ENCODE measurements around the gene CYP1B1. TPM values are rescaled to one million over a fixed set of nuclear protein-coding genes. Genes with fewer than 3 reads are reported as not detected.

CYP1B1 gene
- total and polyA plus RNA-seq, 10 donors: 17.7 to 121 (median 58.1) TPM

- peak overlapping the region in 6 of 8 donors; percentile 54 to 66 (median 56) for H3K27ac ChIP-seq
- H3K27me3 ChIP-seq (replicated peaks in 1 of 7): peaks cover 0 to 7% (median 0%) of the 10 kb centered on the region in 7 donors
- peaks cover 5 to 20% (median 16%) of the 10 kb centered on the region in 6 donors for H3K4me1 ChIP-seq
- WGBS, 5 donors: 79 to 82% (median 80%) methylated on average over 5 to 7 of the region's 7 CpGs
- no peak for TF ChIP-seq POLR2A (IDR thresholded peaks at IDR 0.05)
- TF ChIP-seq CTCF (IDR thresholded peaks at IDR 0.05 in 8 of 11, conservative IDR thresholded peaks at IDR 0.05 in 3 of 11): no peak
- no peaks in the 10 kb centered on the region for H3K36me3 ChIP-seq
- H3K9me3 ChIP-seq: peaks cover 0 to 13% (median 5%) of the 10 kb centered on the region in 8 donors
- H3K4me3 ChIP-seq: no peak overlapping the region
- no peak for DNase-seq
- intact Hi-C loops (cut with DNase I; ENCODE audit: low total_unique reads): no loop called here
These were observed 30.0 kb upstream of the CYP1B1 start for GRCh38 chr2:38105922-38106321.

GRCh38 chr2:38104598-38104997 is 28.6 kb upstream of the CYP1B1 start:
- 94 to 96% (median 95%) methylated on average over 3 of the region's 3 CpGs for WGBS, 5 donors
- DNase-seq: no peak
- Histone ChIP-seq H3K27me3 (replicated peaks in 1 of 7) (peaks cover 0 to 21% (median 0%) of the 10 kb centered on the region in 7 donors), H3K4me1 (peaks cover 7 to 22% (median 14%) of the 10 kb centered on the region in 6 donors), H3K9me3 (peaks cover 0 to 13% (median 5%) of the 10 kb centered on the region in 8 donors), H3K36me3 (no peaks in the 10 kb centered on the region), H3K4me3 (no peak overlapping the region), H3K27ac (no peak overlapping the region)
- no peak for TF ChIP-seq POLR2AphosphoS5 (IDR thresholded peaks at IDR 0.05)
- TF ChIP-seq CTCF (IDR thresholded peaks at IDR 0.05 in 8 of 11, conservative IDR thresholded peaks at IDR 0.05 in 3 of 11): no peak
- no peak for TF ChIP-seq POLR2A (IDR thresholded peaks at IDR 0.05)
- intact Hi-C loops (cut with DNase I; ENCODE audit: low total_unique reads): no loop called here

GRCh38 chr2:38100328-38100727 is 24.4 kb upstream of the CYP1B1 start:
- no peak for DNase-seq
- intact Hi-C loops (cut with DNase I; ENCODE audit: low total_unique reads): no loop called here
- Histone ChIP-seq H3K4me1 (peaks cover 16 to 44% (median 27%) of the 10 kb centered on the region in 6 donors), H3K27me3 (replicated peaks in 1 of 7) (peaks cover 0 to 63% (median 3%) of the 10 kb centered on the region in 7 donors), H3K4me3 (no peak overlapping the region), H3K36me3 (no peaks in the 10 kb centered on the region), H3K9me3 (peaks cover 0 to 13% (median 5%) of the 10 kb centered on the region in 8 donors), H3K27ac (no peak overlapping the region)
- TF ChIP-seq CTCF (IDR thresholded peaks at IDR 0.05 in 8 of 11, conservative IDR thresholded peaks at IDR 0.05 in 3 of 11) (no peak), POLR2A (IDR thresholded peaks at IDR 0.05) (no peak), POLR2AphosphoS5 (IDR thresholded peaks at IDR 0.05) (no peak)
- WGBS, 5 donors: 60 to 67% (median 65%) methylated on average over 3 of the region's 3 CpGs

- peaks cover 16 to 50% (median 29%) of the 10 kb centered on the region in 6 donors for H3K4me1 ChIP-seq
- peak overlapping the region in 6 of 8 donors; percentile 9 to 69 (median 52) for H3K27ac ChIP-seq
- 38 to 52% (median 46%) methylated on average over 10 of the region's 10 CpGs for WGBS, 5 donors
- intact Hi-C loops (cut with DNase I; ENCODE audit: low total_unique reads): no loop called here
- H3K36me3 ChIP-seq: no peaks in the 10 kb centered on the region
- TF ChIP-seq POLR2A (IDR thresholded peaks at IDR 0.05): no peak
- TF ChIP-seq POLR2AphosphoS5 (IDR thresholded peaks at IDR 0.05): no peak
- TF ChIP-seq CTCF (IDR thresholded peaks at IDR 0.05 in 8 of 11, conservative IDR thresholded peaks at IDR 0.05 in 3 of 11): no peak
- peaks cover 0 to 11% (median 3%) of the 10 kb centered on the region in 8 donors for H3K9me3 ChIP-seq
- H3K27me3 ChIP-seq (replicated peaks in 1 of 7): peaks cover 0 to 68% (median 3%) of the 10 kb centered on the region in 7 donors
- peak overlapping the region in 2 of 8 donors; percentile 14 to 47 for H3K4me3 ChIP-seq
- DNase-seq: no peak
These were observed 23.4 kb upstream of the CYP1B1 start for GRCh38 chr2:38099099-38100028.

Measured in spleen (tissue), 11 donors.